ENCODE measurements around the gene ANKRD9.
"Not testable (repeated sequence)": the region's sequence is repeated elsewhere in the genome, so short reads cannot be mapped to it uniquely, and the experiment has no call there.

The ANKRD9 gene

GRCh38 chr14:102538602-102539543, 29.3 kb upstream of the ANKRD9 start:
- DNase-seq: no peak

GRCh38 chr14:102537981-102538601, 28.5 kb upstream of the ANKRD9 start:
- DNase-seq: no peak

GRCh38 chr14:102532204-102532658, 22.7 kb upstream of the ANKRD9 start:
- no peak for DNase-seq

- no peak for DNase-seq
These were observed 21.4 kb upstream of the ANKRD9 start for GRCh38 chr14:102530828-102531478.

- no peak for DNase-seq
These were observed 19.0 kb upstream of the ANKRD9 start for GRCh38 chr14:102528431-102529170.

GRCh38 chr14:102525929-102526497, 16.4 kb upstream of the ANKRD9 start:
- DNase-seq: no peak

GRCh38 chr14:102525219-102525928, 15.8 kb upstream of the ANKRD9 start:
- no peak for DNase-seq

GRCh38 chr14:102524451-102525218, 15.1 kb upstream of the ANKRD9 start:
- DNase-seq: peak; percentile 100

- DNase-seq: no peak
These were observed 14.2 kb upstream of the ANKRD9 start for GRCh38 chr14:102523569-102524450.

GRCh38 chr14:102523200-102523568, 13.6 kb upstream of the ANKRD9 start:
- no peak for DNase-seq

GRCh38 chr14:102519709-102520108, 10.1 kb upstream of the ANKRD9 start:
- DNase-seq: not testable (repeated sequence)

GRCh38 chr14:102518063-102518648, 8.6 kb upstream of the ANKRD9 start:
- no peak for DNase-seq

- no peak for DNase-seq
These were observed 8.0 kb upstream of the ANKRD9 start for GRCh38 chr14:102517392-102518062.

GRCh38 chr14:102516531-102517391, 7.2 kb upstream of the ANKRD9 start:
- peak; percentile 94 for DNase-seq

GRCh38 chr14:102514987-102515733, 5.6 kb upstream of the ANKRD9 start:
- DNase-seq: no peak

- DNase-seq: no peak
These were observed 4.6 kb upstream of the ANKRD9 start for GRCh38 chr14:102513899-102514772.

Measured in activated CD8-positive, alpha-beta memory T cell treated with anti-CD3 and anti-CD28 coated beads, Interleukin-2, amount 50 U/mL, for 48 hours (primary cell).